Activated effector memory CD4-positive, alpha-beta T cell treated with Interleukin-2 at 50 U/mL for 16 hours (primary cell): ENCODE data around the gene CENPB.
A peak's percentile ranks its signal among the peaks of the same experiment; 100 is the strongest.
"Not testable (repeated sequence)": the region's sequence is repeated elsewhere in the genome, so short reads cannot be mapped to it uniquely, and the experiment has no call there.

ENCODE experiments used
- DNase-seq: peaks from one replicate; pipeline ENCODE4 v3.0.0-alpha.2; 2020

CENPB gene

GRCh38 chr20:3808544-3808943, 22.0 kb upstream of the CENPB start:
- DNase-seq: no peak

- DNase-seq: no peak
Measured at GRCh38 chr20:3804781-3805180, 18.2 kb upstream of the CENPB start.

- DNase-seq: no peak
Measured at GRCh38 chr20:3804254-3804751, 17.8 kb upstream of the CENPB start.

- DNase-seq: no peak
Measured at GRCh38 chr20:3803854-3804253, 17.3 kb upstream of the CENPB start.

- DNase-seq: no peak
Measured at GRCh38 chr20:3803289-3803688, 16.7 kb upstream of the CENPB start.

- no peak for DNase-seq
Measured at GRCh38 chr20:3802524-3803239, 16.1 kb upstream of the CENPB start.

- no peak for DNase-seq
Measured at GRCh38 chr20:3801846-3802245, 15.3 kb upstream of the CENPB start.

GRCh38 chr20:3801299-3801698, 14.8 kb upstream of the CENPB start:
- DNase-seq: no peak

GRCh38 chr20:3800878-3801260, 14.3 kb upstream of the CENPB start:
- no peak for DNase-seq

GRCh38 chr20:3800256-3800877, 13.8 kb upstream of the CENPB start:
- DNase-seq: no peak

GRCh38 chr20:3798908-3799248, 12.3 kb upstream of the CENPB start:
- DNase-seq: no peak

GRCh38 chr20:3798373-3798768, 11.8 kb upstream of the CENPB start:
- no peak for DNase-seq

GRCh38 chr20:3797592-3798372, 11.2 kb upstream of the CENPB start:
- DNase-seq: peak; percentile 62

GRCh38 chr20:3797226-3797545, 10.6 kb upstream of the CENPB start:
- no peak for DNase-seq

- DNase-seq: no peak
Measured at GRCh38 chr20:3796477-3797225, 10.1 kb upstream of the CENPB start.

- DNase-seq: peak; percentile 89
Measured at GRCh38 chr20:3795511-3796468, 9.2 kb upstream of the CENPB start, which contains the start of gene CDC25B. CDC25B (plus strand) TSS chr20:3796310; CDS start chr20:3796532, 222 bp downstream.

- no peak for DNase-seq
Measured at GRCh38 chr20:3794701-3795420, 8.3 kb upstream of the CENPB start.

GRCh38 chr20:3794168-3794567, 7.6 kb upstream of the CENPB start:
- not testable (repeated sequence) for DNase-seq

GRCh38 chr20:3789201-3789600, 2.7 kb upstream of the CENPB start:
- DNase-seq: not testable (repeated sequence)

- no peak for DNase-seq
Measured at GRCh38 chr20:3788685-3789155, 2.2 kb upstream of the CENPB start.
